H1 (cell line): ENCODE measurements around the gene ODF2L. TPM values are rescaled to one million over a fixed set of nuclear protein-coding genes. Genes with fewer than 3 reads are reported as not detected.

Experiments used
- CTCF ChIA-PET: fragments of 300-600 bp; sonication (Branson Sonifier 250); formaldehyde crosslinking; loops from one replicate; lab custom pipeline; 2021; ENCODE audit not compliant: partially characterized antibody; lab: Charles Lee
- POLR2A ChIA-PET: fragments of 300-600 bp; sonication (Branson Sonifier 250); formaldehyde crosslinking; loops from one replicate; lab custom pipeline; 2021; ENCODE audit warnings: inconsistent platforms; ENCODE audit not compliant: partially characterized antibody; lab: Charles Lee
- DNase-seq, 2 experiments: peaks; one replicate each; pipeline versions ENCODE4 v3.0.0 to v3.0.0-alpha.2; 2010 to 2022; ENCODE audit warnings: low spot score in 2 of 2, low read depth in 1 of 2, mixed read lengths in 1 of 2
- FAIRE-seq: peaks from 2 replicates; lab custom pipeline; 2011; peaks lifted over from hg19 to GRCh38; lab: Jason Lieb, UNC
- H2AFZ ChIP-seq: 2 replicates; pipeline ENCODE4 v1.8.1; 2012; ENCODE audit warnings: low read length, inconsistent platforms
- H2AK5ac ChIP-seq: 2 replicates; pipeline ENCODE4 v1.6.1; 2013; ENCODE audit warnings: low read depth, low read length
- H2BK120ac ChIP-seq: replicated peaks from 2 replicates; pipeline ENCODE3; 2013; ENCODE audit warnings: low read depth, low read length, inconsistent platforms
- H2BK12ac ChIP-seq: 2 replicates; pipeline ENCODE4 v1.6.1; 2013; ENCODE audit warnings: low read depth, low read length
- H2BK15ac ChIP-seq: 2 replicates; pipeline ENCODE4 v1.6.1; 2013; ENCODE audit warnings: low read length
- H2BK20ac ChIP-seq: 2 replicates; pipeline ENCODE4 v1.6.1; 2013; ENCODE audit warnings: low read length
- H2BK5ac ChIP-seq: 2 replicates; pipeline ENCODE4 v1.6.1; 2013; ENCODE audit warnings: low read depth, low read length
- H3K14ac ChIP-seq: 2 replicates; pipeline ENCODE4 v1.6.1; 2013; ENCODE audit warnings: inconsistent platforms; ENCODE audit not compliant: insufficient read length
- H3K18ac ChIP-seq: 2 replicates; pipeline ENCODE4 v1.6.1; 2013; ENCODE audit warnings: low read length; ENCODE audit errors: extremely low read depth
- H3K23ac ChIP-seq: 2 replicates; pipeline ENCODE4 v1.6.1; 2013; ENCODE audit warnings: inconsistent platforms; ENCODE audit not compliant: insufficient read length
- H3K23me2 ChIP-seq: 2 replicates; pipeline ENCODE4 v1.6.1; 2013; ENCODE audit warnings: low read depth, low read length
- H3K27ac ChIP-seq: 2 replicates; pipeline ENCODE4 v1.6.1; 2011; ENCODE audit warnings: low read depth, low read length, inconsistent platforms
- H3K27me3 ChIP-seq, 4 experiments: replicated peaks in 1 of 4; 1 replicate in 1 of 4; 2 replicates in 3 of 4; pipeline versions ENCODE4 v1.6.1 to v1.8.1; 2011 to 2013; ENCODE audit warnings: low read length in 3 of 4, mild to moderate bottlenecking in 3 of 4, inconsistent platforms in 2 of 4, mixed read lengths in 2 of 4, moderate library complexity in 1 of 4; ENCODE audit not compliant: control insufficient read depth in 3 of 4, insufficient read depth in 3 of 4; ENCODE audit errors: extremely low read depth in 1 of 4
- H3K36me3 ChIP-seq, 4 experiments: 2 replicates each; pipeline versions ENCODE4 v1.6.1 to v1.8.1; 2011 to 2013; ENCODE audit warnings: mild to moderate bottlenecking in 4 of 4, low read length in 3 of 4, moderate library complexity in 2 of 4, control low read depth in 1 of 4, inconsistent platforms in 1 of 4; ENCODE audit not compliant: insufficient read depth in 4 of 4, control insufficient read depth in 2 of 4
- H3K4ac ChIP-seq: replicated peaks from 2 replicates; pipeline ENCODE3; 2013; ENCODE audit warnings: low read length, low read depth, mixed read lengths, inconsistent platforms; ENCODE audit not compliant: insufficient read length
- H3K4me1 ChIP-seq, 4 experiments: replicated peaks in 1 of 4; 1 replicate in 1 of 4; 2 replicates in 3 of 4; pipeline versions ENCODE4 v1.6.1 to v1.8.1; 2011 to 2013; ENCODE audit warnings: low read length in 3 of 4, inconsistent platforms in 2 of 4, mixed read lengths in 1 of 4; ENCODE audit not compliant: insufficient read depth in 4 of 4, control insufficient read depth in 3 of 4
- H3K4me2 ChIP-seq, 2 experiments: 2 replicates each; pipeline versions ENCODE4 v1.6.1 to v1.8.1; 2011 to 2013; ENCODE audit warnings: low read depth in 2 of 2, low read length in 2 of 2, control low read depth in 1 of 2, inconsistent platforms in 1 of 2, mild to moderate bottlenecking in 1 of 2; ENCODE audit not compliant: insufficient read depth in 1 of 2
- H3K4me3 ChIP-seq, 4 experiments: fragments of 200-600, 300-600 bp in 1 of 4; sonication (generic), shearing (Covaris generic), sonication (Bioruptor Twin) in 1 of 4; 2 replicates each; pipeline versions ENCODE4 v1.5.1 to v1.8.1; 2011 to 2016; ENCODE audit warnings: low read length in 4 of 4, low read depth in 3 of 4, control low read depth in 2 of 4, inconsistent platforms in 2 of 4, mild to moderate bottlenecking in 2 of 4, mixed read lengths in 1 of 4, moderate library complexity in 1 of 4; ENCODE audit not compliant: insufficient read depth in 2 of 4; ENCODE audit errors: extremely low read depth in 1 of 4
- H3K56ac ChIP-seq: replicated peaks from 2 replicates; pipeline ENCODE3; 2013; ENCODE audit warnings: low read depth, mild to moderate bottlenecking, mixed read lengths, low read length, inconsistent platforms; ENCODE audit not compliant: insufficient read length
- H3K79me1 ChIP-seq: 2 replicates; pipeline ENCODE4 v1.6.1; 2013; ENCODE audit warnings: low read depth, low read length, control low read depth
- H3K79me2 ChIP-seq, 2 experiments: 2 replicates each; pipeline versions ENCODE4 v1.6.1 to v1.8.1; 2012 to 2013; ENCODE audit warnings: low read length in 2 of 2, mild to moderate bottlenecking in 2 of 2, inconsistent platforms in 1 of 2; ENCODE audit not compliant: insufficient read depth in 2 of 2, control insufficient read depth in 1 of 2
- H3K9ac ChIP-seq, 4 experiments: replicated peaks in 1 of 4; 1 replicate in 1 of 4; 2 replicates in 3 of 4; pipeline versions ENCODE4 v1.6.1 to v1.8.1; 2011 to 2013; ENCODE audit warnings: low read depth in 3 of 4, low read length in 3 of 4, control low read depth in 2 of 4, mild to moderate bottlenecking in 2 of 4, moderate library complexity in 2 of 4, inconsistent platforms in 1 of 4; ENCODE audit errors: extremely low read depth in 1 of 4
- H3K9me3 ChIP-seq, 2 experiments: 2 replicates each; pipeline versions ENCODE4 v1.6.1 to v1.8.1; 2012 to 2013; ENCODE audit warnings: mild to moderate bottlenecking in 2 of 2, moderate library complexity in 2 of 2, control low read depth in 1 of 2, inconsistent platforms in 1 of 2, low read depth in 1 of 2, low read length in 1 of 2, mixed read lengths in 1 of 2; ENCODE audit not compliant: insufficient read depth in 2 of 2
- H4K20me1 ChIP-seq, 2 experiments: replicated peaks in 1 of 2; 2 replicates each; pipeline versions ENCODE3 to v1.8.1; 2011 to 2013; ENCODE audit warnings: inconsistent platforms in 2 of 2, low read length in 2 of 2, mild to moderate bottlenecking in 1 of 2; ENCODE audit not compliant: insufficient read depth in 2 of 2, control insufficient read depth in 1 of 2
- H4K5ac ChIP-seq: 2 replicates; pipeline ENCODE4 v1.6.1; 2013; ENCODE audit warnings: low read length, low read depth, mixed read lengths, inconsistent platforms; ENCODE audit not compliant: insufficient read length
- H4K8ac ChIP-seq: 2 replicates; pipeline ENCODE4 v1.8.0; 2013; ENCODE audit warnings: mild to moderate bottlenecking, moderate library complexity, low read length, inconsistent platforms; ENCODE audit not compliant: insufficient read depth; ENCODE audit errors: extremely low read depth
- H4K91ac ChIP-seq: replicated peaks from 2 replicates; pipeline ENCODE3; 2013; ENCODE audit warnings: low read length, mixed read lengths, inconsistent platforms; ENCODE audit not compliant: insufficient read length
- ATF3 ChIP-seq: IDR thresholded peaks from 2 replicates; pipeline ENCODE4 v1.6.1; 2011; ENCODE audit warnings: low read depth, mild to moderate bottlenecking, low read length; ENCODE audit not compliant: insufficient read depth
- BRCA1 ChIP-seq: IDR thresholded peaks from 2 replicates; pipeline ENCODE4 v1.6.1; 2012; ENCODE audit warnings: low read depth, low read length, improper control_type of control experiment
- CBX5 ChIP-seq: fragments of 300-800, 300-1000 bp; sonication (generic); IDR thresholded peaks from 2 replicates; pipeline ENCODE4 v1.7.1; 2016; ENCODE audit warnings: antibody characterized with exemption, low read length, low read depth
- CEBPB ChIP-seq: IDR thresholded peaks from 2 replicates; pipeline ENCODE4 v1.6.1; 2012; ENCODE audit warnings: low read depth, low read length
- FOSL1 ChIP-seq: IDR thresholded peaks from 2 replicates; pipeline ENCODE4 v1.6.1; 2011; ENCODE audit warnings: mild to moderate bottlenecking, low read depth, low read length, moderate library complexity; ENCODE audit not compliant: insufficient read depth
- GTF2F1 ChIP-seq: IDR thresholded peaks from 2 replicates; pipeline ENCODE4 v1.6.1; 2012; ENCODE audit warnings: low read depth, low read length, improper control_type of control experiment, borderline replicate concordance
- KDM1A ChIP-seq: fragments of 200-600, 300-600 bp; sonication (generic); IDR thresholded peaks from 2 replicates; pipeline ENCODE4 v1.7.1; 2016; ENCODE audit warnings: mild to moderate bottlenecking, low read length, borderline replicate concordance
- MAFK ChIP-seq: IDR thresholded peaks from 2 replicates; pipeline ENCODE4 v1.6.1; 2012; ENCODE audit warnings: low read depth, mild to moderate bottlenecking, improper control_type of control experiment, low read length
- NRF1 ChIP-seq: IDR thresholded peaks from 2 replicates; pipeline ENCODE4 v1.6.1; 2011; ENCODE audit warnings: mild to moderate bottlenecking, low read depth, low read length, improper control_type of control experiment
- RAD21 ChIP-seq, 2 experiments: IDR thresholded peaks in 1 of 2; conservative IDR thresholded peaks in 1 of 2; 2 replicates each; pipeline ENCODE4 v1.6.1; 2011; ENCODE audit warnings: low read depth in 2 of 2, low read length in 2 of 2, improper control_type of control experiment in 1 of 2, inconsistent platforms in 1 of 2, mild to moderate bottlenecking in 1 of 2, moderate library complexity in 1 of 2
- SP4 ChIP-seq: IDR thresholded peaks from 2 replicates; pipeline ENCODE4 v1.6.1; 2012; ENCODE audit warnings: low read length, inconsistent platforms
- TAF7 ChIP-seq: optimal IDR thresholded peaks from 2 replicates; pipeline ENCODE3; 2011; ENCODE audit warnings: low read depth, mild to moderate bottlenecking, inconsistent platforms, low read length, moderate library complexity, borderline replicate concordance
- YY1 ChIP-seq: IDR thresholded peaks from 2 replicates; pipeline ENCODE4 v1.6.1; 2011; ENCODE audit warnings: low read depth, mild to moderate bottlenecking, low read length
- WGBS, 2 experiments: shearing (Covaris generic) in 1 of 2; methylation state at CpG; one replicate each; pipeline versions ENCODE4 v1.1.6 to v1.1.7; 2013 to 2015; ENCODE audit warnings: low lambda C conversion rate in 2 of 2, mixed read lengths in 2 of 2, inconsistent platforms in 1 of 2, low coverage in 1 of 2, missing lambda C conversion rate in 1 of 2; ENCODE audit not compliant: insufficient replicate concordance in 2 of 2, insufficient coverage in 1 of 2, insufficient read length in 1 of 2; ENCODE audit errors: extremely low coverage in 1 of 2, missing lambda C conversion rate in 1 of 2; 5-methylcytosine and 5-hydroxymethylcytosine counted together
- polyA plus RNA-seq, 7 experiments: library from polyadenylated mRNA; depleted of rRNA in 3 of 7; stranded (reverse) in 5 of 7; unstranded in 2 of 7; fragments of >200 nt in 5 of 7; fragments of 200-250 nt in 2 of 7; gene quantifications; 1 replicate in 5 of 7; 2 replicates in 1 of 7; 4 replicates in 1 of 7; pipeline versions ENCODE4 v1.2.1 to v1.2.3, GENCODE V29; 2011 to 2013; ENCODE audit warnings: missing spikeins in 2 of 7, mixed read lengths in 2 of 7
- total RNA-seq: library from RNA; stranded (reverse); fragmentation: NEBNext Ultra II Directional; extraction: Animal tissue kit (Norgen Biotek cat#: 25700); gene quantifications from 2 replicates; pipeline ENCODE4 v1.2.1, GENCODE V29; 2021

The ODF2L gene
- total and polyA plus RNA-seq, 2 of the 8 experiments (the other 6 are each of a cell fraction or from before 2014, with no cell fraction given) = 3.2 to 27.1 TPM

GRCh38 chr1:86345042-86345441 is 51.1 kb downstream of the ODF2L start:
- Histone ChIP-seq H4K5ac (no peak overlapping the region), H2BK15ac (no peak overlapping the region), H3K14ac (no peak overlapping the region), H4K8ac (no peak overlapping the region), H3K4me3 (no peak overlapping the region), H3K4me1 (no peaks in the 10 kb centered on the region), H3K56ac (no peak overlapping the region), H3K36me3 (no peaks in the 10 kb centered on the region), H3K4me2 (no peak overlapping the region), H2AFZ (no peak overlapping the region), H3K79me1 (no peaks in the 10 kb centered on the region), H3K18ac (no peak overlapping the region), H3K9ac (no peak overlapping the region), H3K9me3 (no peaks in the 10 kb centered on the region; a peak in 1 of 4 replicates), H2BK5ac (no peak overlapping the region), H3K23me2 (no peaks in the 10 kb centered on the region; the same call in 1 of the 2 replicates), H3K4ac (no peak overlapping the region), H3K27ac (no peak overlapping the region), H3K27me3 (no peaks in the 10 kb centered on the region), H4K20me1 (no peaks in the 10 kb centered on the region), H3K79me2 (no peaks in the 10 kb centered on the region), H2BK12ac (no peak overlapping the region), H4K91ac (no peak overlapping the region), H2BK120ac (no peak overlapping the region), H3K23ac (no peak overlapping the region), H2BK20ac (no peak overlapping the region), H2AK5ac (no peak overlapping the region)
- FAIRE-seq (no peak), DNase-seq (no peak)
- ChIA-PET CTCF (no interaction called here), POLR2A (no interaction called here)
- TF ChIP-seq ATF3 (no peak), CBX5 (no peak), BRCA1 (no peak), GTF2F1 (no peak), MAFK (no peak), SP4 (no peak), FOSL1 (no peak), CEBPB (no peak), YY1 (no peak), TAF7 (no peak), KDM1A (no peak), NRF1 (no peak), RAD21 (IDR thresholded peaks at IDR 0.05 in 1 of 2, conservative IDR thresholded peaks at IDR 0.05 in 1 of 2; ENCODE audit: low read depth in 2 of 2, low read length in 2 of 2) (no peak)
- 81% methylated on average over 2 of the region's 2 CpGs; no CpG with 5 or more reads in 1 of the 2 experiments for WGBS, 2 experiments
